ENCODE data around the gene MKX.

Gene MKX, protein sequence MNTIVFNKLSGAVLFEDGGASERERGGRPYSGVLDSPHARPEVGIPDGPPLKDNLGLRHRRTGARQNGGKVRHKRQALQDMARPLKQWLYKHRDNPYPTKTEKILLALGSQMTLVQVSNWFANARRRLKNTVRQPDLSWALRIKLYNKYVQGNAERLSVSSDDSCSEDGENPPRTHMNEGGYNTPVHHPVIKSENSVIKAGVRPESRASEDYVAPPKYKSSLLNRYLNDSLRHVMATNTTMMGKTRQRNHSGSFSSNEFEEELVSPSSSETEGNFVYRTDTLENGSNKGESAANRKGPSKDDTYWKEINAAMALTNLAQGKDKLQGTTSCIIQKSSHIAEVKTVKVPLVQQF

GRCh38 chr10:27745732-27746396 lies at the start of gene MKX:
TSS of gene MKX (minus strand) at chr10:27745819. CDS start at chr10:27743415, 2,404 bp downstream.
- no peak for DNase-seq (ENCODE audit: low read depth)

- no peak for DNase-seq (ENCODE audit: low read depth)
Measured at GRCh38 chr10:27794157-27794556, 48.5 kb upstream of the MKX start.

- no peak for DNase-seq (ENCODE audit: low read depth)
Measured at GRCh38 chr10:27792216-27792615, 46.6 kb upstream of the MKX start.

DNA sequence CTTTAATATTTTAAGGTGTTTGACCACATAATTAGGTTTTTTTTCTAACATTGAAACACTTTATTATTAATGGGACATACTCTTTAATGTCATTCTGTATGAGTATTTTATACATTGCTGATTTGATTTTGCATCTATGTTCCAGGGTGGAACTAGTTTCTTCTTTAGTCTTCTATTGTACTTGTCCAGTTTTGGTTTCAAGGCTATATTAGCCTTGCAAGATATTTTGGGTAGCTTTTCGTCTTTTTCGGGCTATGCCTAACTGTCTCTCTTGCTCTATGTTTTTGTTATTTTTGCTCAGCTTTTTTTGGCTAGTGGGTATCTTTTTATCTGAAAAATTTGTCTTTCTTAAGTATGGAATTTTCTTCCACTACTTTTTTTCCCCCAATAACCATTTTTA lies 38.7 kb upstream of the MKX start:
- no peak for DNase-seq (ENCODE audit: low read depth)

DNA sequence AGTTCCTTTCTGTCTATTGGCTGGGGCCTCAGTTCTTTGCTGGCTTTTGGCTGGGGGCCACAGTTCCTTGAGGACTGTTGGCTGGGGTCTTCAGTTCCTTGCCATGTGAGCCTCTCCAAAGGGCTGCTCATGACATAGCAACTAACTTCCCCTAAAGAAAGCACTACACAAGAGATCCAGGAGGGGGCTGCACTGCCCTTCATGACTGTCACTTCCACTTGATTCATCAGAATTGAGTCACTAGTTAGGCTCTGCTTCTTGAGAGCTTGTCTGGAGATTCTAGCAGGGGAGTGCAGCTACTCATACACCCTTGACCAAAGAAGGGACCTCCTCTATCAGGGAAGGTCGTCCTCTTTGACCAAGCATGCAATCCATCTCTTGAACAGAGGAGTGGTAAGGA lies 38.0 kb upstream of the MKX start:
- no peak for DNase-seq (ENCODE audit: low read depth)

DNA sequence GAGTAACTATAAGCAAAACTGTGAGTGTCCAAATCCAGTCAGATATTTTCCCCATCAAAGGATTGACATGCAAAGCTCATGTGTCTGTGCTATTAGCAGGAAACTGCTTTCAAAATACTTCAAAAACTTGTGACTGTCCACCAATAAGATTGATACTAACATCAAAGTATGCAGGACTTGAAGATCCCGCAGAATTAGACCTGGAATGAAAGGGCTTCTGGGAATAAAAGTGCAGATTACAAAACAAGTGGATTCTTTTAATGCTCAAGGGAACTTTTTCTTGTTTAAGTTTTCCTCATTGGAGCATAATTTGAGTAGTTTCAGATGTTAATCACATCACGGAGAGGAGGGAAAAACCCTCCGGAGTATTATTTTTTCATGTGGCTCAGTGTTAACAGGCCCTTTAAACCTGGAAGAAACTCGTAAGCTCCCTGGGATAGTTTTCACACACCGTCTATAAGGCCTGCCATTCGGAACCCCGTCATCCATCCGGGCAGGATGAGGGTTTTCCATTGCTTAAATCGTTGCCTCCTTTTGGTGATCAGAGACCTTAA lies 33.9 kb upstream of the MKX start:
- DNase-seq (ENCODE audit: low read depth): no peak

GRCh38 chr10:27774831-27775230 lies 29.2 kb upstream of the MKX start:
- no peak for DNase-seq (ENCODE audit: low read depth)

- no peak for DNase-seq (ENCODE audit: low read depth)
Measured at GRCh38 chr10:27771231-27771630, 25.6 kb upstream of the MKX start.

DNA sequence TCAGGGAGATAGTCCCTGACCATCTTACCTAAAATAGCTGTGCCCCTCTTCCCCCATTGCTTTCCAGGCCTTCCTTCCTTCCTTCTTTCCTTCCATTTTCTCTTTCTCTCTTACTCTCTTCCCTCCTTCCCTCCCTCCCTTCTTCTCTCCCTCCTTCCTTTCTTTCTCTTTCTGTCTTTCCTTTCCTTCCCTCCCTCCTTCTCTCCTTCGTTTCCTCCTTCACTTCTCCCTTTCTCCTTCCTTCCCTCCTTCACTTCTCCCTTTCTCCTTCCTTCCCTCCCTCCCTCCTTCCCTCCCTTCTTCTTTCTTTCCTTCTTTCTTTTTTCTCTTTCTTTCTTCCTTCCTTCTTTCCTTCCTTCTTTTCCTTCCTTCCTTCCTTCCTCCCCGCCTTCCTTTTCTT lies 24.6 kb upstream of the MKX start:
- no peak for DNase-seq (ENCODE audit: low read depth)

- no peak for DNase-seq (ENCODE audit: low read depth)
Measured at GRCh38 chr10:27760867-27761266, 15.2 kb upstream of the MKX start.

GRCh38 chr10:27759483-27760272 lies 14.1 kb upstream of the MKX start:
- no peak for DNase-seq (ENCODE audit: low read depth)

DNA sequence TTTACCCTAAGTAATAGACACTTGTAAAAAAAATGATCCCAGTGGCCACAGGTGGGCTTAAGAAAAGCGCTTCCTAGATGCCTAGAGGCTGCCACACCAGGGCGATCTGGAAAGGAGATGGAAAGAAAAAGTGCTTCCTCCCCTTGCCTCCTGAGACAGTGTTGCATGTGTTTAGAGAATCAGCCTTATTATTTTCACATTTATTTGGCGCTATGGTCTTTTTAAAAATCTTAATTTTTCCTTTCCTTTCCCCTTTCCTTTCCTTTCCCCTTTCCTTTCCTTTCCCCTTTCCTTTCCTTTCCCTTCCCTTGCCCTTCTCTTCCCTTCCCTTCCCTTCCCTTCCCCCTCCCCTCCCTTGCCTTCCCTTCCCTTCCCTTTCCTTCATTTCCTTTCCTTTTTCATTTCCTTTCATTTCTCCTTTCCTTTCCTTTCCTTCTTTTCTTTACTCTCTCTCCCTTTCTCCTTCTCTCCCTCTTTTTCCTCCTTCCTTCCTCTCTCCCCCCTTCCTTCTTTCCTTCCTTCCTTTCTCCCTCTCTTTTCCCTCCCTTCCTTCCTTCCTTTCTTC lies 7.1 kb upstream of the MKX start:
- no peak for DNase-seq (ENCODE audit: low read depth)

DNA sequence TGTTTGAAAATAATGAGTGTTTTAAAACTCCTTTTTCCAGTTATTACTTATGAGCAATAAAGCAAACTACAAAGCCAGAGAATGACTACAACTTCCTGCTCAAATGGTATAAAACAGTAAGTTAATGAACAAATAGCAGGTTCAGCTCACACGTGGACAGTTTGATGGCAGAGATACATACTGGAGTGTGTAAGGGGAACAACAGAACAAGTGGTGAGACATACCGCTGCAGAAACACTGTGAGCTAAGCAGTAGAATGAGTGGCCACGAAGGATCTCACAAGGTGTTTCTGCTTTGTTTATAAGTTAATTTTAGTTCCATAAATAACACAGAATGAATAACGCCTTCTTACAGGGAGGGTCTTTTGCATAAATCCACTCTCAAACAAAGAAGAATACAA lies 3.0 kb upstream of the MKX start:
- DNase-seq (ENCODE audit: low read depth): no peak

DNA sequence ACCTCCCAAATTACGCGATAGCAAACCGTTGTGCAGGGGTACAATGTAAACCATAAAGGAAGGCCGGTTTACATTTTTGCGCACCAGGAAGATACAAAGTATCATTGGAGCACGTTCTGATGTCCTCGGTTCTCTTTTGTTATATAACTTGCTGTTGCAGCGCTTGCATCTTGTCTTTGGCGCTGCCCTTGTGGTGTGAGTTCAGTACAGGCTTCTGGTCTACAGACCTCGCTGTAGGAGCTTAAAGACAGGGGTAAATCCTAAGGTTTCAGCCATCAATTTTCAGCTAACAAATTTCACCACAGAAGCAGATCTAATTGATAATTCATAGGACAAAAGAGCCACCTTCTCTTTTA lies 1.5 kb upstream of the MKX start:
- DNase-seq (ENCODE audit: low read depth): no peak

GRCh38 chr10:27746397-27747095 lies 927 bp upstream of the MKX start:
- DNase-seq (ENCODE audit: low read depth): no peak

GRCh38 chr10:27744802-27745731 lies 552 bp downstream of the MKX start:
- no peak for DNase-seq (ENCODE audit: low read depth)

GRCh38 chr10:27743877-27744801 lies 1.5 kb downstream of the MKX start:
- no peak for DNase-seq (ENCODE audit: low read depth)

DNA sequence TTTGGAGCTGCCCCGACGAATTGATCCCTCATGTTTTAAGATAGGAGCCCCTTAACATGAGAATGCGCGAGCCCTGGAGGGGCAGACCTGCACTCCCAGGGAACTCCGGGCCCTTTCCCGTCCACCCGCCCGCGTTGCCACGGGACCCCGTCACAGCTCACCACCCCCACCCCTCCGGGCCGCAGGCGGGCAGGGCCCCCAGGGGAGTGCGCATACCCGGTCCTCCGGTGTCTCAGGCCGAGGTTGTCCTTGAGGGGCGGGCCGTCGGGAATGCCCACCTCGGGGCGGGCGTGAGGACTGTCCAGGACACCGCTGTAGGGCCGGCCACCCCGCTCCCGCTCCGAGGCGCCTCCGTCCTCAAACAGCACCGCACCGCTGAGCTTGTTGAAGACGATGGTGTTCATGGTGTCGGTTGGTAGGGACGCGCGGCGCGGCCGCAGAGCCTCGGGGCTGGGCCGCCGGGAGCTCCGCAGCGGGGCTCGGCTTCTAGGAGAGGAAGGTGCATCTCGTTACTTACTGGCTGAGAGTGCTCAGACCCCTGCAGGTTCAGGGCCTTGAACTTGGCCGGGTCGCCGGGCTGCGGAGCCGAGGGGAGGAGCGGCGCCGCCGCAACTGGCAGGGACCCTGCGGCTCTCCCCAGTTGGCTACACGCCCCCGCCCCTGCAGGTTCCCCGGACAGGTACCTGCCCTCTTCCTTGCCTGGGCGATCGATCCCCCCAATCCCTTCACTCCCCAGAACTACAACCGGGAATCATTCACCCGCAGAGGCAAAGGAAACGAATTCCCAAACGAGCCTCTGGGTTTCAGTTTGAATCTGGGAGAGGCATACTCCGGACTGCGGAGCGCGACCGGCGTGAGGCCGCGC lies 2.4 kb downstream of the MKX start:
- DNase-seq (ENCODE audit: low read depth): no peak
